Mammary epithelial cell (primary cell): ENCODE data around the gene ME3.

Experiments
- EZH2 ChIP-seq: IDR thresholded peaks from 2 replicates; pipeline ENCODE4 v1.6.1; 2012; ENCODE audit warnings: low read length, inconsistent platforms, borderline replicate concordance
- TF ChIP-seq, protein P1 (sequence below), 2 donors: IDR thresholded peaks in 1 of 2; conservative IDR thresholded peaks in 1 of 2; 2 replicates each; pipeline ENCODE4 v1.5.1; 2011 to 2012; ENCODE audit warnings: inconsistent platforms in 2 of 2, low read length in 2 of 2, mild to moderate bottlenecking in 2 of 2, control low read depth in 1 of 2, low read depth in 1 of 2; ENCODE audit not compliant: insufficient read depth in 1 of 2; ENCODE audit errors: extremely low read depth in 1 of 2

DNA sequence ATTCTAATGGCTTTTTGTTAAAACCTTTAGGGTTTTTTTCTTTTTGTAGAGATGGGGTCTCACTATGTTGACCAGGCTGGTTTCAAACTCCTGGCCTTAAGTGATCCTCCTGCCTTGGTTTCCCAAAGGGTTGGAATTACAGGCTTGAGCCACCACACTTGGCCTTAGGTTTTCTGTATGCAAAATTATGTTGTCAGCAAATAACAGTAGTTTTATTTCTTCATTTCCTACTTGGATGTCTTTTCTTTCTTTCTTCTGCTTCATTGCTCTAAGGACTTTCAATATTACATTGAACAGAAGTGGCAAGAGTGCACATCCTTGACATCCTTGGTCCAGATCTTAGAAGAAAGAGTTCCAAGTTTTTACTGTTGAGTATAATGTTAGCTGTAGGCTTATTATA is 245.0 kb downstream of the ME3 start:
- TF ChIP-seq, protein P1, sequence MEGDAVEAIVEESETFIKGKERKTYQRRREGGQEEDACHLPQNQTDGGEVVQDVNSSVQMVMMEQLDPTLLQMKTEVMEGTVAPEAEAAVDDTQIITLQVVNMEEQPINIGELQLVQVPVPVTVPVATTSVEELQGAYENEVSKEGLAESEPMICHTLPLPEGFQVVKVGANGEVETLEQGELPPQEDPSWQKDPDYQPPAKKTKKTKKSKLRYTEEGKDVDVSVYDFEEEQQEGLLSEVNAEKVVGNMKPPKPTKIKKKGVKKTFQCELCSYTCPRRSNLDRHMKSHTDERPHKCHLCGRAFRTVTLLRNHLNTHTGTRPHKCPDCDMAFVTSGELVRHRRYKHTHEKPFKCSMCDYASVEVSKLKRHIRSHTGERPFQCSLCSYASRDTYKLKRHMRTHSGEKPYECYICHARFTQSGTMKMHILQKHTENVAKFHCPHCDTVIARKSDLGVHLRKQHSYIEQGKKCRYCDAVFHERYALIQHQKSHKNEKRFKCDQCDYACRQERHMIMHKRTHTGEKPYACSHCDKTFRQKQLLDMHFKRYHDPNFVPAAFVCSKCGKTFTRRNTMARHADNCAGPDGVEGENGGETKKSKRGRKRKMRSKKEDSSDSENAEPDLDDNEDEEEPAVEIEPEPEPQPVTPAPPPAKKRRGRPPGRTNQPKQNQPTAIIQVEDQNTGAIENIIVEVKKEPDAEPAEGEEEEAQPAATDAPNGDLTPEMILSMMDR (conservative IDR thresholded peaks at IDR 0.05 in 1 of 2, IDR thresholded peaks at IDR 0.05 in 1 of 2; ENCODE audit: extremely low read depth in 1 of 2, insufficient read depth in 1 of 2, low read depth in 1 of 2, low read length in 2 of 2), result no peak
- TF ChIP-seq EZH2, result no peak
